ENCODE data around the gene ALDH4A1. TPM values are rescaled to one million over a fixed set of nuclear protein-coding genes. Genes with fewer than 3 reads are reported as not detected.

The ALDH4A1 gene
- total RNA-seq, 1 experiment from 2014 or later = 26.1 TPM

DNA sequence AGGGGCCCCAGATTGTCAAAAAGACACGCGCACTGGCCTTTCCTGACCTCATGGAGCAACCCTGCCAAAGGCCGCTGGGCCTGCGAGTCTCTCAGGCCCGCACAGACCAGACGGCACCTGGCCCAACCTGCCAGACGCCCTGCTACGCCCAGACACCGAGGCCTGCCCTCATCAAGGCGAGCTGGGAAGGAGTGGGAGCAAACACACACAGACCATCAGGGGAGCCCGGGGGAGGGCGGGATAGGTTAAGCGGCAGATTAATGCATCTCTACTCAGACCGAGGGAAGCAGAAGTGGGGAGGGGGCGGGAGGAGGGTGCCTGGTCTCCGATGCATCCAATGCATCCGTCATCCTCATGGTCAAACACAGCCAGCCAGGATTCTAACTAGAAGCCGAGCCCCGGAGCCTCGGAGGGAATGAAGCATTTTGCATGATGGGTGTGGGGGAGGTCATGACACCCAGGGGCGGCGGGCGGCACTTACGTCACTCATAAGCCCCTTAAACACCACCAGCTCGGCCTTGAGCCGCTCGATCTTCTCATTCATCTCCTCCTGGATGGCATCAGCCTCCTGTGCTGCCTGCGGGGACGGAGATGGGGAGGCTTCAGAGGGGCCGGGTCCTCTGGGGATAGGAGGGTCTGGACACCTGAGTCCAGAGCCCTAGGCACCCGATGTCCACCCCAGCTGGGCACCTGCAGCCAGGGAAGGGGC, 17.0 kb upstream of the ALDH4A1 start:
- WGBS (ENCODE audit: extremely low coverage, insufficient read length, low lambda C conversion rate) = no CpG with 5 or more reads among the region's 31 CpGs
- H4K20me1 ChIP-seq (ENCODE audit: control insufficient read depth, insufficient read depth, insufficient read length) = no peaks in the 10 kb centered on the region
- Mint-ChIP-seq H3K27me3 (ENCODE audit: low read depth) (no peaks in the 10 kb centered on the region), H3K4me1 (peaks cover 13 to 23% of the 10 kb centered on the region in 2 experiments), H3K36me3 (ENCODE audit: insufficient read depth in 1 of 3, low read depth in 3 of 3) (no peaks in the 10 kb centered on the region; a peak in 1 of 7 replicates), H3K4me3 (no peak overlapping the region), H3K27ac (peak overlapping the region in 1 of 3 experiments; percentile 28; a peak in 1 of 7 replicates), H3K9me3 (no peaks in the 10 kb centered on the region; a peak in 1 of 5 replicates)
- no peak overlapping the region for H2BK20ac ChIP-seq (ENCODE audit: low read depth, low read length, poor library complexity, severe bottlenecking)
- no peak overlapping the region for H2BK12ac ChIP-seq (ENCODE audit: insufficient read length, low read depth, low read length)
- H3K27ac ChIP-seq (ENCODE audit: insufficient read length, low read depth, low read length) = no peak overlapping the region
- H4K91ac ChIP-seq (ENCODE audit: insufficient read length, low read depth, low read length) = no peak overlapping the region
- H3K23ac ChIP-seq (ENCODE audit: insufficient read length, low read depth, low read length) = no peak overlapping the region
- H3K4me2 ChIP-seq (ENCODE audit: insufficient read depth, insufficient read length, low read length) = no peak overlapping the region
- no peaks in the 10 kb centered on the region for H3K79me1 ChIP-seq (ENCODE audit: insufficient read depth, low read depth, low read length, poor library complexity, severe bottlenecking)
- no peak overlapping the region for H2AFZ ChIP-seq (ENCODE audit: low read length)
- no peaks in the 10 kb centered on the region for H3K4me1 ChIP-seq (ENCODE audit: insufficient read depth, low read length)
- no peak overlapping the region for H4K5ac ChIP-seq (ENCODE audit: insufficient read length, low read depth, low read length)
- no peak overlapping the region for H4K8ac ChIP-seq (replicated peaks; ENCODE audit: insufficient read length, low read depth, low read length)
- H2BK5ac ChIP-seq (ENCODE audit: insufficient read length, low read length) = no peak overlapping the region
- H2BK15ac ChIP-seq (ENCODE audit: low read depth, low read length) = no peak overlapping the region
- TF ChIP-seq, protein P1, sequence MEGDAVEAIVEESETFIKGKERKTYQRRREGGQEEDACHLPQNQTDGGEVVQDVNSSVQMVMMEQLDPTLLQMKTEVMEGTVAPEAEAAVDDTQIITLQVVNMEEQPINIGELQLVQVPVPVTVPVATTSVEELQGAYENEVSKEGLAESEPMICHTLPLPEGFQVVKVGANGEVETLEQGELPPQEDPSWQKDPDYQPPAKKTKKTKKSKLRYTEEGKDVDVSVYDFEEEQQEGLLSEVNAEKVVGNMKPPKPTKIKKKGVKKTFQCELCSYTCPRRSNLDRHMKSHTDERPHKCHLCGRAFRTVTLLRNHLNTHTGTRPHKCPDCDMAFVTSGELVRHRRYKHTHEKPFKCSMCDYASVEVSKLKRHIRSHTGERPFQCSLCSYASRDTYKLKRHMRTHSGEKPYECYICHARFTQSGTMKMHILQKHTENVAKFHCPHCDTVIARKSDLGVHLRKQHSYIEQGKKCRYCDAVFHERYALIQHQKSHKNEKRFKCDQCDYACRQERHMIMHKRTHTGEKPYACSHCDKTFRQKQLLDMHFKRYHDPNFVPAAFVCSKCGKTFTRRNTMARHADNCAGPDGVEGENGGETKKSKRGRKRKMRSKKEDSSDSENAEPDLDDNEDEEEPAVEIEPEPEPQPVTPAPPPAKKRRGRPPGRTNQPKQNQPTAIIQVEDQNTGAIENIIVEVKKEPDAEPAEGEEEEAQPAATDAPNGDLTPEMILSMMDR (conservative IDR thresholded peaks at IDR 0.05) = no peak
- H3K56ac ChIP-seq (ENCODE audit: insufficient read length, low read depth, low read length) = no peak overlapping the region
- no peak overlapping the region for H3K9ac ChIP-seq (ENCODE audit: extremely low read depth, insufficient read length, low read length)
- no peaks in the 10 kb centered on the region for H3K9me3 ChIP-seq (ENCODE audit: control insufficient read depth, low read depth, low read length)
- no peak overlapping the region for H3K4ac ChIP-seq (ENCODE audit: low read depth, low read length)
- H2BK120ac ChIP-seq (ENCODE audit: low read depth, low read length, poor library complexity, severe bottlenecking) = no peak overlapping the region
- no peak overlapping the region; the same call in 1 of the 2 replicates for H3K14ac ChIP-seq (ENCODE audit: insufficient read depth, low read length)
- H2AK5ac ChIP-seq (ENCODE audit: insufficient read length, low read length) = no peak overlapping the region
- H3K23me2 ChIP-seq (ENCODE audit: insufficient read length, low read depth, low read length, poor library complexity, severe bottlenecking) = no peaks in the 10 kb centered on the region
- H3K79me2 ChIP-seq (ENCODE audit: insufficient read depth, low read length) = no peaks in the 10 kb centered on the region
- H3K27me3 ChIP-seq (ENCODE audit: insufficient read depth, low read length) = no peaks in the 10 kb centered on the region
- no peak overlapping the region for H3K18ac ChIP-seq (ENCODE audit: insufficient read length, low read depth, low read length)
- no peak for DNase-seq
- H3T11ph ChIP-seq (ENCODE audit: low read length) = no peak overlapping the region
